Measurements from ENCODE around the gene MSI2. TPM values are rescaled to one million over a fixed set of nuclear protein-coding genes. Genes with fewer than 3 reads are reported as not detected.

Gene MSI2
- total and polyA plus RNA-seq, 9 of the 15 experiments (the other 6 are each of a cell fraction or from before 2014, with no cell fraction given) = 4.6 to 61.8 (median 42.4) TPM

- TF ChIP-seq ZBTB34 (CRISPR knock-in tag; IDR thresholded peaks at IDR 0.05) = no peak
- no peak for TF ChIP-seq ZNF778 (CRISPR knock-in tag; IDR thresholded peaks at IDR 0.05)
Observed at GRCh38 chr17:57313097-57313835, 56.9 kb downstream of the MSI2 start (continued).

GRCh38 chr17:57315061-57316015, 59.0 kb downstream of the MSI2 start:
- no TSS peak for BruUV-seq (replicated peaks)
- no peak for ATAC-seq

More at GRCh38 chr17:57315061-57316015, 59.0 kb downstream of the MSI2 start:
- no peak for DNase-seq (ENCODE audit: extremely low read depth in 1 of 4, low spot score in 3 of 4)
- no peak overlapping the region for H2AFZ ChIP-seq (ENCODE audit: low read depth, low read length)
- no peak overlapping the region for H3K4me2 ChIP-seq (ENCODE audit: insufficient read depth, low read length)
- no peak overlapping the region for H3K9ac ChIP-seq (ENCODE audit: insufficient read depth in 1 of 2, low read depth in 2 of 2, low read length in 2 of 2)
- TF ChIP-seq TFE3 (CRISPR knock-in tag; IDR thresholded peaks at IDR 0.05) = no peak
- TF ChIP-seq ZNF436 (CRISPR knock-in tag; IDR thresholded peaks at IDR 0.05) = no peak
- TF ChIP-seq NFE2 (IDR thresholded peaks at IDR 0.05; ENCODE audit: low read depth) = no peak
- no peak for TF ChIP-seq FOXM1 (IDR thresholded peaks at IDR 0.05; ENCODE audit: low read depth)
- no peak for TF ChIP-seq FOXM1 (CRISPR knock-in tag; IDR thresholded peaks at IDR 0.05; ENCODE audit: low read depth)
- no peak for TF ChIP-seq ZNF589 (CRISPR knock-in tag; IDR thresholded peaks at IDR 0.05; ENCODE audit: low read depth)
- TF ChIP-seq ETV6 (IDR thresholded peaks at IDR 0.05; ENCODE audit: borderline replicate concordance in 1 of 2, low read depth in 2 of 2, low read length in 1 of 2) = no peak
- TF ChIP-seq ETV6 (CRISPR knock-in tag; IDR thresholded peaks at IDR 0.05; ENCODE audit: borderline replicate concordance) = no peak
- peaks cover 17% of the 10 kb centered on the region; the same call in 2 of the 3 replicates for H3K36me3 ChIP-seq (ENCODE audit: control insufficient read depth, insufficient read depth, low read length)
- H3K27ac ChIP-seq (ENCODE audit: extremely low read depth, low read depth, low read length) = no peak overlapping the region
- 78% methylated on average over 12 of the region's 16 CpGs for WGBS (ENCODE audit: insufficient coverage, low coverage, missing lambda C conversion rate)
- ChIA-PET CTCF (ENCODE audit: low intra/inter-chr PET ratio) (no interaction called here), POLR2A (interaction anchor here (0.6 kb wide), 1 partner anchor 168 kb away, joined by 3 read pairs; no protein-coding TSS in a partner anchor)
- FAIRE-seq = no peak
- in situ Hi-C loops (cut with MboI) (no loop called here), intact Hi-C loops (cut with micrococcal nuclease) (no loop called here)
- no peaks in the 10 kb centered on the region for H3K4me1 ChIP-seq (replicated peaks in 1 of 2; ENCODE audit: control insufficient read depth in 2 of 2, insufficient read depth in 2 of 2, low read length in 2 of 2)
- H4K20me1 ChIP-seq (replicated peaks; ENCODE audit: control insufficient read depth, insufficient read depth, low read length) = peaks cover 11% of the 10 kb centered on the region; the same call in 1 of the 2 replicates
- peaks cover 3% of the 10 kb centered on the region; the same call in 1 of the 3 replicates for H3K79me2 ChIP-seq (ENCODE audit: control insufficient read depth, insufficient read depth, low read length)
- no peaks in the 10 kb centered on the region for H3K27me3 ChIP-seq (ENCODE audit: control insufficient read depth in 2 of 2, insufficient read depth in 2 of 2, low read length in 2 of 2)
- H3K4me3 ChIP-seq = no peak overlapping the region
- H3K9me1 ChIP-seq (ENCODE audit: control insufficient read depth, insufficient read depth, low read length) = no peaks in the 10 kb centered on the region
- no peaks in the 10 kb centered on the region for H3K9me3 ChIP-seq (replicated peaks; ENCODE audit: control insufficient read depth, insufficient read depth, low read depth, low read length)

All from K562 (cell line).